CD4-positive, alpha-beta T cell (primary cell): ENCODE results near the gene ADAMTS17. TPM values are rescaled to one million over a fixed set of nuclear protein-coding genes. Genes with fewer than 3 reads are reported as not detected.

Source experiments
- ATAC-seq: fragments of 200-7000 bp; cut with Tn5 transposase; one replicate; pipeline ENCODE4 v1.10.0; 2022; ENCODE audit warnings: mild to moderate bottlenecking; ENCODE audit not compliant: poor library complexity
- CTCF ChIA-PET: fragments of 350-600 bp; sonication (Branson Sonifier 250); formaldehyde crosslinking; loops from one replicate; lab custom pipeline; 2021; ENCODE audit warnings: antibody characterized with exemption, inconsistent platforms; lab: Charles Lee
- POLR2A ChIA-PET: fragments of 350-600 bp; sonication (Branson Sonifier 250); formaldehyde crosslinking; loops from one replicate; lab custom pipeline; 2021; ENCODE audit warnings: antibody characterized with exemption, inconsistent platforms; lab: Charles Lee
- DNase-seq, 14 experiments: peaks; one replicate each; pipeline ENCODE4 v3.0.0-alpha.2; 2013 to 2020; ENCODE audit warnings: mixed read lengths in 2 of 14
- H3K27ac ChIP-seq, 2 donors: one replicate each; pipeline versions ENCODE4 v1.5.1 to v1.7.0; 2013; ENCODE audit warnings: low read length in 2 of 2, low read depth in 1 of 2, mild to moderate bottlenecking in 1 of 2
- H3K27me3 ChIP-seq, 2 experiments: 1 replicate in 1 of 2; 2 replicates in 1 of 2; pipeline versions ENCODE4 v1.6.1 to v1.7.0; 2013; ENCODE audit warnings: low read length in 2 of 2, control low read depth in 1 of 2, mild to moderate bottlenecking in 1 of 2, moderate library complexity in 1 of 2; ENCODE audit not compliant: insufficient read depth in 2 of 2, control insufficient read depth in 1 of 2
- H3K36me3 ChIP-seq: one replicate; pipeline ENCODE4 v1.6.1; 2013; ENCODE audit warnings: low read length, control low read depth; ENCODE audit not compliant: insufficient read depth
- H3K4me1 ChIP-seq: one replicate; pipeline ENCODE4 v1.6.1; 2013; ENCODE audit warnings: low read length, control low read depth; ENCODE audit not compliant: insufficient read depth
- H3K4me3 ChIP-seq: one replicate; pipeline ENCODE4 v1.5.1; 2013; ENCODE audit warnings: mild to moderate bottlenecking, low read length, moderate library complexity
- H3K9me3 ChIP-seq, 2 experiments: 1 replicate in 1 of 2; 2 replicates in 1 of 2; pipeline versions ENCODE4 v1.6.1 to v1.7.0; 2013; ENCODE audit warnings: low read length in 2 of 2, mild to moderate bottlenecking in 2 of 2, control low read depth in 1 of 2, moderate library complexity in 1 of 2; ENCODE audit not compliant: control insufficient read depth in 1 of 2, insufficient read depth in 1 of 2
- H3K27ac Mint-ChIP-seq: one replicate; pipeline ENCODE4 v1.8.0; 2020; ENCODE audit warnings: mixed read lengths
- H3K27me3 Mint-ChIP-seq: one replicate; pipeline ENCODE4 v1.8.0; 2021; ENCODE audit warnings: mixed read lengths
- H3K36me3 Mint-ChIP-seq: one replicate; pipeline ENCODE4 v1.8.0; 2021; ENCODE audit warnings: low read depth, mixed read lengths
- H3K4me1 Mint-ChIP-seq: one replicate; pipeline ENCODE4 v1.8.0; 2021; ENCODE audit warnings: low read depth, mixed read lengths
- H3K4me3 Mint-ChIP-seq: one replicate; pipeline ENCODE4 v1.8.0; 2020; ENCODE audit warnings: mild to moderate bottlenecking, mixed read lengths
- H3K9me3 Mint-ChIP-seq: one replicate; pipeline ENCODE4 v1.8.0; 2020; ENCODE audit warnings: mixed read lengths
- intact Hi-C, 2 experiments: fragments of 100-400 bp; cut with DNase I in 1 of 2; cut with micrococcal nuclease in 1 of 2; formaldehyde crosslinking; loops; one replicate each; pipeline versions ENCODE4 v1.15.1 to v1.9.0; 2023 to 2025; cut with DNase I, micrococcal nuclease
- total RNA-seq, 174 experiments: library from RNA in 2 of 174; stranded (reverse) in 2 of 174; gene quantifications; one replicate each; pipeline ENCODE4 v1.2.3 and lab custom pipeline; 2021 to 2026
- TF ChIP-seq, protein P1 (sequence below): fragments of 200-600 bp; IDR thresholded peaks from one replicate; pipeline ENCODE4 v1.8.0; 2022; ENCODE audit warnings: antibody characterized with exemption, mild to moderate bottlenecking

ADAMTS17 gene
- total RNA-seq, 2 experiments from 2014 or later: 9.9 to 13.2 TPM

DNA sequence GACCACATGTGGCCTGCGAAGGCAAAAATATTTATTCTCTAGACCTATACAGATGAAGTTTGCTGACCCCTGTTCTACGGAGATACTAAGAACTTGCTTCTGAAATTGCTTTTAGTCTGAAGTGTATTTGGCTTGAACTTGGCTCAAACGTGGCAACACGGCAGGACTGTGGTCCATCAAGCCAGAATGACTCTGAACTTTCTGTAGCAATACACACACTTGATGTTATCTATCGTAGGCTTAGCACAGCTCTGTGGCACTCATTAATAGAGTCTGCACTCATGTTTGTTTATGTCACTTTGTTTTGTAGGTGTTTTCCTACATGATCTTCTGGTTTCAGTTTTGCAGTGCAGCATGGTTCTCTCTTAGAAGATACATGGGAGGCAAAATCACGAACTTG, 298.1 kb downstream of the ADAMTS17 start:
- no peak for DNase-seq
- intact Hi-C loops: no loop called here
- Mint-ChIP-seq H3K4me3 (no peak overlapping the region), H3K9me3 (no peaks in the 10 kb centered on the region), H3K36me3 (peaks cover 19% of the 10 kb centered on the region), H3K27me3 (no peaks in the 10 kb centered on the region), H3K27ac (no peak overlapping the region), H3K4me1 (no peaks in the 10 kb centered on the region)
- no peak for ATAC-seq
- CTCF ChIA-PET: no interaction called here
- Histone ChIP-seq H3K4me1 (no peaks in the 10 kb centered on the region), H3K27me3 (no peaks in the 10 kb centered on the region), H3K36me3 (no peaks in the 10 kb centered on the region), H3K27ac (no peak overlapping the region), H3K9me3 (peaks cover 0 to 2% of the 10 kb centered on the region in 2 experiments), H3K4me3 (no peak overlapping the region)
- POLR2A ChIA-PET: no interaction called here
- TF ChIP-seq, protein P1, sequence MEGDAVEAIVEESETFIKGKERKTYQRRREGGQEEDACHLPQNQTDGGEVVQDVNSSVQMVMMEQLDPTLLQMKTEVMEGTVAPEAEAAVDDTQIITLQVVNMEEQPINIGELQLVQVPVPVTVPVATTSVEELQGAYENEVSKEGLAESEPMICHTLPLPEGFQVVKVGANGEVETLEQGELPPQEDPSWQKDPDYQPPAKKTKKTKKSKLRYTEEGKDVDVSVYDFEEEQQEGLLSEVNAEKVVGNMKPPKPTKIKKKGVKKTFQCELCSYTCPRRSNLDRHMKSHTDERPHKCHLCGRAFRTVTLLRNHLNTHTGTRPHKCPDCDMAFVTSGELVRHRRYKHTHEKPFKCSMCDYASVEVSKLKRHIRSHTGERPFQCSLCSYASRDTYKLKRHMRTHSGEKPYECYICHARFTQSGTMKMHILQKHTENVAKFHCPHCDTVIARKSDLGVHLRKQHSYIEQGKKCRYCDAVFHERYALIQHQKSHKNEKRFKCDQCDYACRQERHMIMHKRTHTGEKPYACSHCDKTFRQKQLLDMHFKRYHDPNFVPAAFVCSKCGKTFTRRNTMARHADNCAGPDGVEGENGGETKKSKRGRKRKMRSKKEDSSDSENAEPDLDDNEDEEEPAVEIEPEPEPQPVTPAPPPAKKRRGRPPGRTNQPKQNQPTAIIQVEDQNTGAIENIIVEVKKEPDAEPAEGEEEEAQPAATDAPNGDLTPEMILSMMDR: no peak

DNA sequence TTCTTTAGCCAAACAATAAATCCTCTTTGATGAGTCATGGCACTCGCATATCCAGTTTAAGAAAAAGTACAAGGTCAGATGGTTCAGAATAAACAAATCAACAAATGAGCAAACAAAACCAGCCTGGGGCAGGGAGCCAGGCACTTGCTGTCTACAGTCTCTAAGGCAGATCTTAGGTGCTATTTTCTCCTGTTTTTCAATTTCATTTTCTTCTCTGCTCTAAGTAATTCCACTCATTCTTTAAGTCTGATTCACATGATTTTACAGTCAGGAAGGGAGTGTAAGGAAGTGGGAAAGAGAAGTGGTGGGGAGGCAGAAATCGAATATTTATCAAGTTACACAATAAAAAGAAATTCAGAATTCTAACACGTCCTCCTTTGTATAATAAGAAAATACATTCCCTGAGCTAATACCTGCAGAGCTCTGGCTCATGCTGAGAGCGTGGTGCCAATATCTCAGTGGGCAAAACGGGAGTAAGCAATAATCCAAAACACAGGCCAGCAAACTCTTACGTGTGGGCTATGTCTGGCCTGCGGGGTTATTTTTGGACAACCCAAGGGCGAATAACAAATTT, 298.6 kb downstream of the ADAMTS17 start:
- Histone ChIP-seq H3K36me3 (no peaks in the 10 kb centered on the region), H3K4me3 (no peak overlapping the region), H3K9me3 (no peaks in the 10 kb centered on the region), H3K27ac (no peak overlapping the region), H3K4me1 (no peaks in the 10 kb centered on the region), H3K27me3 (no peaks in the 10 kb centered on the region)
- ATAC-seq (no peak), DNase-seq (no peak)
- H3K4me3 Mint-ChIP-seq: no peak overlapping the region
- H3K27me3 Mint-ChIP-seq: no peaks in the 10 kb centered on the region
- ChIA-PET POLR2A (no interaction called here), CTCF (no interaction called here)
- intact Hi-C loops: no loop called here
- H3K9me3 Mint-ChIP-seq: no peaks in the 10 kb centered on the region
- no peaks in the 10 kb centered on the region for H3K4me1 Mint-ChIP-seq
- TF ChIP-seq, protein P1: no peak
- H3K36me3 Mint-ChIP-seq: peaks cover 17% of the 10 kb centered on the region
- no peak overlapping the region for H3K27ac Mint-ChIP-seq

DNA sequence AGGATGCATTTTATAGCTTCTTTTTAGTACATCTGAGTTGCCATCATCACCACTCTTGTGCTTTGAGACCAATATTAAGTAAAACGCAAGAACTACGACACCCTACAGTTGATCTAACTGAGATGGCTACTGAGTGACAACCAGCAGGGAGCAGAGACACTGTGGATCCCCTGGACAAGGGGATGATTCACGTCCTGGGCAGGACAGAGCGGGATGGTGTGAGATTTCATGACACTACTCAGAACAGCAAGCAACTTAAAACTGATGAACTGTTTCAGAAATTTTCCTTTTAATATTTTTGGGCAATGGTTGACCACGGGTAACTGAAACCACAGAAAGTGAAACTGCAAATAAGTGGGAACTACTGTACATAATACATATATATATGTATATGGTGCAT, 299.2 kb downstream of the ADAMTS17 start:
- no peaks in the 10 kb centered on the region for H3K4me1 ChIP-seq
- H3K9me3 ChIP-seq: no peaks in the 10 kb centered on the region
- no peaks in the 10 kb centered on the region for H3K4me1 Mint-ChIP-seq
- DNase-seq: no peak
- H3K4me3 ChIP-seq: no peak overlapping the region
- ChIA-PET POLR2A (no interaction called here), CTCF (no interaction called here)
- no peak for ATAC-seq
- no peaks in the 10 kb centered on the region for H3K36me3 ChIP-seq
- H3K27me3 Mint-ChIP-seq: no peaks in the 10 kb centered on the region
- H3K4me3 Mint-ChIP-seq: no peak overlapping the region
- H3K36me3 Mint-ChIP-seq: peaks cover 11% of the 10 kb centered on the region
- no peak overlapping the region for H3K27ac Mint-ChIP-seq
- intact Hi-C loops: no loop called here
- no peaks in the 10 kb centered on the region for H3K27me3 ChIP-seq
- no peaks in the 10 kb centered on the region for H3K9me3 Mint-ChIP-seq
- TF ChIP-seq, protein P1: no peak
- H3K27ac ChIP-seq: no peak overlapping the region
